NT2/D1 (cell line): ENCODE data around the gene NRXN3.

Experiments used
- SUZ12 ChIP-seq: IDR thresholded peaks from 2 replicates; pipeline ENCODE4 v1.6.1; 2011; ENCODE audit not compliant: insufficient read length, insufficient read depth; ENCODE audit errors: extremely low read depth
- ZNF274 ChIP-seq: IDR thresholded peaks from 2 replicates; pipeline ENCODE4 v1.6.1; 2011; ENCODE audit warnings: mild to moderate bottlenecking, low read depth, low read length

DNA sequence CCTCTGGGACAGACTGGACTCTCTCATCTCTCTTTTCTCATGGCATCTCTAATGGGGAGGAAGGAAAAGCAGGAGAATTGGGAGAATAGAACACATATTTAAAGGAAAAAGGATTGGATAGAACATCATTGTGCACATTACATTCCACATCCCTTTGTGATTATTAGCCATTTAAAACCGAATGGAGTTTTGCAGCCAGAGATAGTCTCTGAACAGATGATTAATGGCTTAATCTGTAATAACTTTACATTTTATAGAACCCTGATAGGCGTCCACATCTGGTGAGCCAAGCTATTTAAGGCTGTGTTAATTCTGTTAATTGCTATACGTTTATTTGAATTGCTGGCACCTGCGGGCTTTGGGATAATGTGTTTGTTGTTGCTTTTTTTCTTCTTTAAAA lies 487.3 kb downstream of the NRXN3 start:
- TF ChIP-seq SUZ12, result no peak
- no peak for TF ChIP-seq ZNF274
